Measurements from ENCODE around the gene GPX3.
A peak's percentile ranks its signal among the peaks of the same experiment; 100 is the strongest.

The GPX3 gene

DNA sequence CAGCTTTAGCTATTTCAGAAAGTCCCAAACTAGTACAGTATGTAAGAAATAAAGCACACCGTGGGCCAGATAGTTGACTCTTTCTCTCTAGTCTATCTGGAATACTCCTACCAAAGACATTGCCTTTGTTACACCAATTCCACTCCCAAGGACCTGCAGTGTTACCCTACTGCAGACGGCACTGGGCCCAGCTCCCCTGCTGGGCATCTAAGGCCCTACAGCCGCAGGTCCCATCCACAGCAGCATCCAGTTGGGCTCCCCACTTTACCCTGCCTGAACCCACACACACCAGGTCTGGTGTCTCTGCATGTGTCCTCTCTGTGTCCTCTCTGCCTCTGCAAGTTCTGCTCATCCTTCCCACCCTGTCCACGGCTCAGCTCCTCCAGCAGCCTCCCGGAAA lies 37.9 kb downstream of the GPX3 start:
- no peak for DNase-seq

DNA sequence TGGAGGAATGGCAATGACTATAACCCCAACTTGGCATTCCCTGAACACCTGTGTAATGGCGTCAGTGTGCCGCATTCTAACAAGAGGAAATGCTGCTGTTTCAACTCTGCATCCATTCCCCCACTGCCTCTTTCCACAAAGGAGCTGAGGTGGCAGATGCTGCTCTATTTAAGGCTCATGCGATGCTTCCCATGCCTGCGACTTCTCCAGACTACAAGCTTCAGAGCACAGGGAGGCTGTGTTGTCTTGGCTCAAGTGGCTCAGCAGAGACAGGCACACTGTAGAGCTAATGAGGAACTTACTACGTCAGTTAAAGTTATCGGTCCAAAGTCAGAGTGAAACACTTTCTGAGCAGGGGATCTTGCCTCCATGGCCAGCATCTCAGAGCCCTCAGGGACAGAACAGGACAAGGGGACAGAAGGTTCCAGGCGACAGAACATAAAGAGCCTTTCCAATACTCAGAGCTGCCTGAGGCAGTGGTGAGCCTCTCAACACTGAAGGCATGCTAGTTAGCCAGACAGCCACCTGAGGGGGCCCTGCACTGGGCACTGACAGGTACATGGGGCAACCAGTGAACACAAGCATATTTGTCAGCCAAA lies 38.6 kb downstream of the GPX3 start:
- peak; percentile 65 for DNase-seq

DNA sequence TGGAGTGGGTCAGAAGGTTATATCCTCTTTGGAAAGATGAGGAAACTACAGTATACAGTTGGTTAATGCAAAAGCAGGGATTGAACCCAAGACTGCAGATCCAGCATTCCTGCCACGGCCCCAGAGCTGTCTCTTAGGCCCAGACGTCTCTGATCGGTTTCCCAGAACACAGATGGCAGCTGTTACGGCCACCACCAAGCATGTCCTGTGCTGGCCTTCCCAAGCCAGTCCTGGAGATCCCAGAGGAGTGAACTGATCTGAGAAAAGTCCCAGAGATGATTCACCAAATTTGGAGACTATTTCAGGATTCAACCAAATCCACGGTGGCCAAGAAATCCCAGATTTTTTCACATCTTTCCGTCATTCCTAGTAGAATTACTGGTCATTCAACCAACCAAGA lies 40.4 kb downstream of the GPX3 start:
- DNase-seq = no peak

DNA sequence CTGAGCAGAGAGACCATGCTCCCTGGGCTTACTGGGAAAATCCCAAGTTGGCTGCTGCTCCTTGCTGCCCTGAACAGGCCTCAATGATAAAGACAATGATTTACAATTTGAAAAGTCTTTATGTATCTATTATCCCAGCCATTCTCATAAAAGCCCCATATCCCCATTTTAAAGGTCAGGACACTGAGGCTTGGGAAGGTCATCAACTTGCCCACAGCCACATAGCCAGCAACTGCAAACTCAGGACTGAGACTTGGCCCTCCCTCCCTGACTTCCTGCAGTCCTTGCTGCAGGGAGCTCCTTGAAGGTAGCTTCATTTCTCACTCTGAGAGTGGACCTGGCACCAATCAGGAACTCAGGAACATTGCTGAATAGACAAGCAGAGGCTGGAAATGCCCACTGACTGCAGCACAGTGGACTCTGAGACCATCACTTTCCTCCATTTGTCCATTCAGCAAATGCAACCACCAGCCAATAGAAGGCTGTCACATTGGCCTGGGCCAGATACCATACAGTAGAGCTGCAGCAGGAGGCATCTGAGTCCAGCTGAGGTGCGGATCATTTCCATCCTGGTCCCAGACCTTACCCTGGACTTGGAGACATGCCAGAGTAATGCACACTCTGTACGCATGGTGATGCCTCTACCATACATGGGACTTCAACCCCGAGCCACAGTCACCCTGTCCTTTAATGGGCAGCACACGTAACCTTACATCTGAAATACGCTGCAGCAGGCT lies 42.2 kb downstream of the GPX3 start:
- DNase-seq = peak; percentile 44

DNA sequence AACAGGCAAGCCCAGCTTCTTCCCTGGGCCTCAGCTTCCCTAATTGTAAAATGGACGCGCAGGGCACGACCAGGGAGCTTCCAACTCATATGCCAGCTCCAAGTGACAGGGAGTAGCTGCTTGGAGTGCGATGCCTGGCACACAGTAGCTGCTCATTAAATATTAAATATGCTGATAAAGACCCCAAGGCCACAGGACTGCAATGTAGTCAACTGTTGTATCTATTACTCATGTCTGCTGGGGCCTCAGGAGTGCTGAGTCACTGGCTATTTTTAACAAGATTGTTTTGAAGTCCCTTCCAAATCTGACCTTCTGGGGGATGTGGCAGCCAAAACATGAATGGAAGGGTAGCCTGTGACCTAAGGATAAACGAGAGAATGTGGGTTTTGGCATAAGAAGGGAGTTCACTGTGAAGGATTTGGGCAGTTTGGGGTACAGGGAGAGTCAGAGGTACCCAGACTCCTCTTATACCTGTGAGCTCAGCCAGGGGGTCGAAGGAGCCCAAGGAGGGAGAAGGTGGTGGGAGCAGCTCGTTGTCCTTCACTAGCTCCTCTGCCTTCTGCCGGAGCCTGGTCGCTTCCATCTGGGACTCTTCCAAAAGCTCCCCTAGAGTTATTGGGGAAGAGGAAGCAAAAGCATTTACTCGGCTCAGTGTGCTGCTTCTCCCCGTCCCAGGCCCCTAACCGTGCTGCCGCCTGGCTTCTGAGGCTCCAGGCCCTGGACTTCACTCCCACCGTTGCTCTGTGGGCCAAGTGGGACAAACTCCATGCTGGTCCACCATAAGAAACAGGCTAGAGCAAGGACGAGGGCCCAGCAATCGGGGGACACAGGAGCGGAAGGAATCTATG lies 43.0 kb downstream of the GPX3 start:
- DNase-seq = peak; percentile 81

DNA sequence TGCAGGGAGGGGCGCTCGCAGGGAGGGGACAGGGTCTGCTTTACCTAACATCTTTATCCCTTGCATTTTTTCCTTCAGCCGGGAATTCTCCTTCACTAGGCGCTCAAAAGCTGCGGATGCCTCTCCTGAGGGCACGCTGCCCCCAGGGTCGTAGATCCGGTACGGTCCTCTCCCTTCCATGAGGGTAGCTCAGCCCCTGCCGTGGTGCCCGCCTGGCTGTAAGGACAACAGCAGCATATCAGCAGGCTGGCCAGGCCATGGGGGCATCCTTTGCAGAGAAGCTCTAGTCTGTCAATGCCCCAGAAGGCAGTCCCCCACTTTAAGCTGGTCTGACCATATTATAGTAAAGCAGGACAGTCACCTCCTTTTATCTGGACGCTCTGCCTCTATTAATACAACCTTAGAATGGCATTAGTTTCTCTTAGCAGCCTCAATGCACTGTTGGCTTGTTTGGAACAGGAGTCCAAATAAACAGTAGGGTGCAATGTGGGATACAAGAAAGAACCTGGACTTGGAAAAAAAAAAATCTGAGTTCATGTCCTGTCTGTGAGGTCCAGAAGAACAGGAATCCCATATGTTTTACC lies 44.6 kb downstream of the GPX3 start:
- DNase-seq = no peak

DNA sequence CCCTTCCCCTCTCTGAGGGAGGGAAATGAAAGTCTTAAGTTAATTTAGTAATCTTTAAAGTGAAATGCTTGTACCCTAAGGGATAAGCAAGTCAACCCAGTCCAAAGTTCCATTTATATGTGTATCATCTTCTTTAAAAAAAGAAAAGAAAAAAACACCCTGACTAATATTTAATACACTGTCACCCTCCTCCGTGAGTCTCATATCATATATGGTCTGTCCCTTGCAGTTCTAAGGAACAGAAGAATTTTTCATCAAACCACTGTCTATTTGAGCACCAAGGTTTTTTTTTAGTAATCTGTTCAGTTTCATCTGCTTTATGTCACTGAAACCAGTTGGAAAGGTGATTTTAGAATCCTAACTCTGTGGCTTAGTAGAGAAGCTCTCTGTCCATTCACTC lies 45.2 kb downstream of the GPX3 start:
- no peak for DNase-seq

DNA sequence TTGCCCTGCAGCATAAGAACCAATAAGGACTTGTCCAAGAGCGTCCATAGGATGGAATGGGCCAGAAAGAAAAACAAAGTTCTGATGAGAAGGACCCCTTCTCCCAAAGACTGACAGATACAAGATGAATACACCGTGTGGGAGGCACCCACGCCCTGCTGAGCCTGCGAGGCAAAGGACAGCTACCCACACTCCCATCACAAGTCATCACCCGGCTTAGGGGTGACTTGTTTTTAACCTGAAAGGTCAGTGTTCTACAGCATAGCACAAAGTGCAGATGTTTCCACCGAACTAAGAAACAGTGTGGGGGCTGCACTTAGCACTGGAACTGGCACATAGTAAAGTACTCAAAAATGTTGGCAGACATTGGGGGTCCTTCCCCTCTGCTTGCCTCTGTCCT lies 46.5 kb downstream of the GPX3 start:
- DNase-seq = no peak

DNA sequence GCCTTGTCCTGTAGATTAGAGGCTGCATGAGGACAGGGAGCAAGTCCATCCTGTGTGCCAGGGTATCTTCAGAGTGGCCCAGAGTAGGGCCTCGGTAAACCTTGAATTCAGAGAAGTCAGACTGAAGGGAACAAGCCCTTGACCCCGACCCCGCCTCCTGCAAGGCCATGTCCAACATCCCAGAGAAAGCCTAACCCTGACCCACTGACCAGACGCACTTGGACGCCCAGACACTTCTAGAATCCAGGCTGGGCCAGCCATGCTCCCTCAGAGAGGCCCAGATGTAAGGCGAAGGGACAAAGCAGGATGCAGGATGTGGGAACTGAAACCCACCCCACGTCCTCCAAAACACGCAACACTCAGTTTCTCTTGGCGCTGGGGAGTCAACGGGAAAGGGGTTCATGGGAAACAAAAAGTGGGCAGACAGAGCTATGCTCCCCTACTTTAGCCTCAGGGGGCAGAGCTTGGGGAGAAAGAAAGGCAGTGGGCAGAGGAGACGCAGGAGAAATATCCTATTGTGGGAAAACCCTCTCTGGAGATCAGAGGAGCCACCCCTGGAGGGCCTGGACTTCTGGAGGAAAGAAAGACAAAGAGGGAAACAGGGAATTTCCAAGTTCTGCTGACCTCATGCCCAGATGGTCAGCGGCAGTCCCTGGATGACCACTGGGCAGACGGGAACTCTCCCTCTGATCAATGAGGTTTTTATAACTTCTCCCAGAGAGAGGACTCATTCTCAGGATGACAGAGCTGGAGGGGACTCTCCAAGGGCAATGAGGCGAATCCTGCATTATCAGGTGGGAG lies 47.4 kb downstream of the GPX3 start:
- peak; percentile 84 for DNase-seq

DNA sequence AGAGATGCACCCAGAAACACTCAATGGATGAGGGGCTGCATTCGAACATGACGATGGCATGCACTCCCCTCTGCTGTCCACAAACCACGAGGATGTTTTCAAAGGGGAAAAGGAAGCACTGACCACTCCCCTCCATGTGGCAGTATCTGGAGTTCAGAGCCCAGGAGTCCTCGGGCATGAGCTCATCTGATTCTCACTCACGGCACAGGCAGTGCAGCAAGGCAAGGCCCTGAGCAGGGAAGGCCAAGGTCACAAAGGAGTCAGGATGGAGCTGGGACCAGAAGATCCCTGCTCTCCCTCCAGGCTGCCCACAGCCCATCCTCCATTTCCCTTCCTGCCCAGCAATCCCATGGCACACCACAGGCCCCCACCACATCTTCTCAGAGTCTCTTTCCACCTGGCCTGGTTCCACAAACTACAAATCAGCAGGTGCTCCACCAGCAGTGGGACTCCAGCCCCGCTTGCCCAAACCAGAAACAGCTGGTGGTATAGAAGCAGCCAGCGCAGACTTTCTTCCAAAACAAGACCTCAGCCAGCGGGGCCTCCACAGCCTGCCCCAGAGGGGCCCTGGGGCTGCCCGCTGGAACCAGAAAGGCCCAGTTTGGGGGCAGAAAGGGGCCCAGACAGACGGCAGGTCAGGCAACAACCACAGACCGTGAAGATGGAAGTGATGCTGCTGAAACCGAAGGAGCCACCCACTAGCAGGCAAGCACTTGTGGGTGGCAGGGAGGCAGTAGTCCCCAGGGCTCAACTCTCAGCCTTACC lies 48.2 kb downstream of the GPX3 start:
- DNase-seq = no peak

DNA sequence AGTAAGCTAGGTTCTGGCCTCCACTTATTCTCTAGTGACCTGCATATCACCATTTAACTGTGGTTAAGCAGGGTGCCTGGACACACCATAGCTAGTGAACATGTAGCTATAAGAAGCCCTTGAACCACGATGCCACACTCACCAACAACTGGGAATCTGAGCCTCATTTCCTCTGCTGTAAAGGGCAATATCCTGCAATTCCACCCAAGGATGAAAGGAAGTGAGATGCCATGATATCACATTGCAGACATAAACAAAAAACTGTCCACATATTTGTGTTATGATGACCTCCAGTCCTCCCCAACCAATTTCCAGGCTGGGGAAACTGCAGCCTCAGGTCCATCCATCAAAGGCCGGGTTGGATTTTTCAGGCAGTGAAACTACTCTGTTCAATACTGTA lies 50.1 kb downstream of the GPX3 start:
- DNase-seq = no peak

DNA sequence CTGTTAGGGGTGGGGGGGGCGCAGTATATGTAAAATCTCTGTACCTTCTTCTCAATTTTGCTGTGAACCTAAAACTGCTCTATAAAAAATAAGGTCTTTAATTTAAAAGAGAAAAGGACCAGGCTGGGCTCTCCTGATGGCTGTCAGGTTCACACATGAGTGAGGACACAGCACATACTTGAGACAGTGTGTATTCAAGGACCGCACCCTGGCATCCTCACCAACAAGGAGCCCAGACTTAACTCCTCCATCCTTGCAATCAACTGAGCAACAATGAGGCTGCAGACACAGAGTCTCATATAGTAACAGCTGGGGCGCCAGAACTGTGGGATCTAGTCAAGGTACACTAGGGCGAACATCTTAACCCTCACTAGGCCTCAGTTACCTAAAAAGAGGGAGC lies 50.6 kb downstream of the GPX3 start:
- no peak for DNase-seq

DNA sequence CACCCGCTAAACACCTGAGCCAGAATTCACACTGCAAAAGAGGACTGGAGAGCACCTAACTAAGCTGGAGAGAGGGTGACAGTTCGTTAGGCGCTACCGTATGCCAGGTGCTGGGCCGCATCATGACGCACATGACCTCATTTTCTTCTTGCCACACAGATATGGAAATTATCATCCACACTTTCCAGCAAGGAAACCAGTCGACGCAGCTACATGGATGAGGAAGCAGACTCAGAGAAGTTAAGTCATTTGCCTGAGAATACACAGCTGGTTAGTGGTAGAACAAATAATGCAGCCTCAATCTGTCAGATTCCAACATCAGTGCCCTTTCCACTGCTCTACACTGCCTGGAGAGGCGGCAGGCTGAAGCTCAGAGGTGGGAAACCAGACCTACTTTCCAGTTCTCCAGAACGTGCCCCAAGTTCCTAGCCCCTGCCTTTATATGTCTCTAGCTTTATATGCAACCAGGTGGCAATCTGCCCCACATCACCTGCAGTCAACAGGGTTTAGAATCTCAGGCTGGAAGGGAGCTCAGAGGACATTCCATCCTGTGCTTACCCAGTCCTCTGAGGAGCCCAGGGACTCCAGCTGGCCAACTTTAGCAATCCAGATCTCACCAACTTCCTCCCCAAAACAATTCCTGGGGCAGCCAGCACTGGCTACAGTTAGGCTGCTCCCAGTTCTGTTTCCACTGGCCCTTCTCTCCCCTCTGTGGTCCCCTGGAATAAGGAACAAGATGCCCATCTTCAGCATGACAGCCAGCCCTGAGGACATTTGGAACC lies 51.6 kb downstream of the GPX3 start:
- DNase-seq = no peak

DNA sequence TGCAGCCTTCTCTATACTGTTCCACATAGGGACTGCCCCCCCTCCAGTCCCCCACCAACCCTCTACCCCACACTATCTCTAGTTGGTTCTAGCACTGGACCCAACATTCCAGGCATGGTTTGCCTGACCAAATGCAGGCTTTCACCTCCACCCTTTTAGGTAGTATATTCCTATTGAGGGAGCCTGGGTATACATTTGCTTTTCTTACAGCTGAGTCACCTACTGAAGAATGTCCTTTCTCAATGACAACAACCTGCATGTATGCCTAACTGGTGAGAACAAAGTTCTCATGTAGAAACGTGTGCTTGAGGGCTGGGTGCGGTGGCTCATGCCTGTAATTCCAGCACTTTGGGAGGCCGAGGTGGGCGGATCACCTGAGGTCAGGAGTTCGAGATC lies 52.2 kb downstream of the GPX3 start:
- DNase-seq = no peak

DNA sequence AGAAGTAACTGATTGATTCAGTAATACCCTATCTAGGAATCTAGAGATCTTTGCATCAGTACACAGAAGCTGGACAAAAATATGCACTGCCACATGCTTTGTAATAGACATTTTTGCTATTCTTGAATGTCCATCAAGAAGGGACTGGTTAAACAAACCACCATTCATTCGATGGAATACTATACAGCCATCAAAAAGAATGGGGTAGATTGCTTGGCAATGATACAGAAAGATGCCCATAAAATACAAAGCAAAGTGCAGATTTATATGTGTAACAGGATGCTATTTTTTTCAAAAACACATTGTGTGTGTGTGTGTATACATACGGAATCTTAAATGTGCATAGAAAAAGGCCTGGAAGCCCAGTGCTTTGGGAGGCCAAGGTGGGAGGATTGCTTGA lies 52.9 kb downstream of the GPX3 start:
- DNase-seq = no peak

DNA sequence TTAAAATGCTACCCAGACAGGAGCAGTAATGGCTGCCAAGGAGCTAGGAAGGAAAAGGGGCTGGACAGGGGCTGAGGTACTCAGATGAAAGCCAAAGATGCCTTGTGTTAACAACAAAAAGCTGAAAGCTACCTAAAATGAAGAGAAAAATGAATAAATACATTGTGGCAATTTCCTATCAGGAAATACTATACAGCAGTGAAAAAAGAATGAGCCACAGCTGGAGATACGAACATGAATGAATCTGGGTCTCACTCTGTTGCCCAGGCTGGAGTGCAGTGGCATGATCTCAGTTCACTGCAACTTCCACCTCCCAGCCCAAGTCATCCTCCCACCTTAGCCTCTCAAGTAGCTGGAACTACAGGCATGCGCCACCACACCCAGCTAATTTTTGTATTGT lies 54.2 kb downstream of the GPX3 start:
- DNase-seq = no peak

DNA sequence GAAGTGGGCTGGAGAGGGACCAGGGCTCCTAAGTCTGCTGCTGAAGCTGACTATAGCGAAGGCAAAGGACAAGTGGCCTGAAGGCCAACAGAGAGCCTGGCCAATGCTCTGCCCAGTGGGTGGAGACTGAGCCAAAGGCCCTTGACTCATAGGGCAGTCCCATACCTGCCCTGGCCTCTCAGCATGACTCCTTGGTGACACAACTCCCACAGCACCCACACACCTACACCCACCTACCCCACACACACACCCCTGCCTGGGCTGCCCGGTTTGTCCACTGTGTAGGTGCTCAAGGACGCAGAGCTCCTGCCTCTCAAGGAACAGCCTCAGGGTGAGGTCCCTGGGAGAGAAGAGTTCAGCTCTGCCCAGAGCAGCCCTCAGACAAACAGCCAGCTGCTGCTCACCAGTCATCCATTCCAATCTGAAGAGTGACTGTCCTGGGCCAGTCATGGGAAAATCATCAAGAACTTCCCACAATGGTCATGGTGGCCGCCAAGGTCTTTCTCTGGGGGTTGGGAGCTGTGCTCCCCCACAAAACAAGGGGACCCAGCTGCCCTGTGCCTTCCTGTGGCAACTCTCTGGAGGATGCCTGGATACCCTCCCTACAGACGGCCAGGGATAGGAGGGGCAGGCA lies 55.4 kb downstream of the GPX3 start:
- DNase-seq = no peak

DNA sequence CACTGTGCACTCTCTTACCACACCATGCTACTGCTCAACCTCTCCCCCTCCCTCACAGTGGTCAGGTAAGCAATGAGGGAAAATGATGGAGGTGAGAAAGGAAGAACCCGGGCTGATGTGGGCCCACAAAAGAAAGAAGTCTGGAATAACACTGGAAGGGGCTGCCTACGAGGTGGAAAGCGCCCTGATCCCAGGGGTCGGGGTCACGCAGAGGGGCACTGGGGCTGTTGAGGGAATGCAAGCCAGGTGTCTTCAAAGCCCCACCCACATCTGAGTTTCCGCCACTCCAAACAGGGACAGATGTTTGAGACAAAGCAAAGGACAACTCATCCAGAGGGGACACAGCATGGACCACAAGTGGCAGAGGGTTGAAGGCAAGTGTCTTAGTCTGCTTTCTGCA lies 56.2 kb downstream of the GPX3 start:
- DNase-seq = no peak

DNA sequence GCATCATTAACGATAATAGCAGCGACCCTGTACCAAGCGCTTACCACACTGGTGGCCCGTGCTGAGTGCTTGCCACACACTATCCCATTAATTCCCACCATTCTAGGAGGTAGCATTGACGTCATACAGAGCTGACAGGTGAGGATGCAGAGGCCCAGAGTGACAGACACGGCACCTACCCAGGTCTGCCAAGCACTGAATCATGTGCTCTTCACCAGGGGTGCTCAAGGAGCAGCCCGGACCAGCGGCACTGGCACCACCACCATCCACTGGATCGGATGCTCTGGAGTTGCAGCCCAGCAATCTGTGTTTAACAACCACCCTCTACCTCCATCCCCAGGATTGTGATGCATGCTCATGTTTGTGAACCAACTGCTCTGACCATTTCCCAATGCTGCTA lies 57.0 kb downstream of the GPX3 start:
- no peak for DNase-seq

DNA sequence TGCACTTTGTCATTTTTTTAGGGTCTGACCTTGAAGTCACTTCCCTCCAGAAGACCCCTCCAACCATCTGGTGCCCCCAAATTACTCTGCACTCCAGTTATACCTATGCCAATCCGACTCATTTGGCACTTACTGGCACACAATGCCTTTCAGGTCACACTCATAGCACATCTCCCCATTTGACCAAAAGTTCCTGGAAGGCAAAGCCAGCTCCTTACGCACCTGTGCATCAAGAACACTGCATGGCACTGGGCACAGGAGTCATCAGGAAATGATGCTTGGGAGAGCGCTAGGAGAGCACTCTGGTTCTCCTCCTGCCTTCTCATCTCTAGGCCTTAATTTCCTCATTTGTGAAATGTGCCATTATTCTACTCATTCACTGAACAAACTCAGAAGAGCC lies 57.6 kb downstream of the GPX3 start:
- DNase-seq = no peak
